ENCODE results near the gene CLSTN2.

DNA sequence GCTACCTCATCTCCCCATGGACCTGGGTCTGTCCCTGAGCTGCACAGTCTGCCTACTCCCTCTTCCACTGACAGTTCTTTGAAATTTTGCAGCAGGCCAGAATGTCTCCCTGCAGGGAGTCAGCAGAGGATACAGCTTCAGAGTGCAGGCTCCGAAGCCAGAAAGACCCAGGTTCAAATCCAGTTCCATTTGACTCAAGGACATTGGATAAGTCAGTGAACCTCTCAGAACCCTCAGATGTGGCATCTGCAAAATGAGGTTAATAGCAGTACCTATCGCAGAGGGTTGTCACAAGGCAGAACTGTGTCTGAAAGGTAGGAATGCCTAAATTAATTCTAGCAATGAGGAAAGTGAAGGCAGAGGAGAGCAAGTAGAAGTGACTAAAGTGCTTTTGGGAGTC lies 498.4 kb downstream of the CLSTN2 start:
- TF ChIP-seq, protein P1, sequence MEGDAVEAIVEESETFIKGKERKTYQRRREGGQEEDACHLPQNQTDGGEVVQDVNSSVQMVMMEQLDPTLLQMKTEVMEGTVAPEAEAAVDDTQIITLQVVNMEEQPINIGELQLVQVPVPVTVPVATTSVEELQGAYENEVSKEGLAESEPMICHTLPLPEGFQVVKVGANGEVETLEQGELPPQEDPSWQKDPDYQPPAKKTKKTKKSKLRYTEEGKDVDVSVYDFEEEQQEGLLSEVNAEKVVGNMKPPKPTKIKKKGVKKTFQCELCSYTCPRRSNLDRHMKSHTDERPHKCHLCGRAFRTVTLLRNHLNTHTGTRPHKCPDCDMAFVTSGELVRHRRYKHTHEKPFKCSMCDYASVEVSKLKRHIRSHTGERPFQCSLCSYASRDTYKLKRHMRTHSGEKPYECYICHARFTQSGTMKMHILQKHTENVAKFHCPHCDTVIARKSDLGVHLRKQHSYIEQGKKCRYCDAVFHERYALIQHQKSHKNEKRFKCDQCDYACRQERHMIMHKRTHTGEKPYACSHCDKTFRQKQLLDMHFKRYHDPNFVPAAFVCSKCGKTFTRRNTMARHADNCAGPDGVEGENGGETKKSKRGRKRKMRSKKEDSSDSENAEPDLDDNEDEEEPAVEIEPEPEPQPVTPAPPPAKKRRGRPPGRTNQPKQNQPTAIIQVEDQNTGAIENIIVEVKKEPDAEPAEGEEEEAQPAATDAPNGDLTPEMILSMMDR (IDR thresholded peaks at IDR 0.05; ENCODE audit: low read depth, low read length, poor library complexity, severe bottlenecking) = no peak
- TF ChIP-seq EZH2phosphoT487 (IDR thresholded peaks at IDR 0.05; ENCODE audit: borderline replicate concordance, low read length) = no peak

Data from DOHH2 (cell line).